ENCODE measurements around the gene PIM2. TPM values are rescaled to one million over a fixed set of nuclear protein-coding genes. Genes with fewer than 3 reads are reported as not detected.

PIM2 gene
- polyA plus RNA-seq, 2 of the 4 experiments (the other 2 are of a cell fraction): 8.2 to 8.8 TPM

DNA sequence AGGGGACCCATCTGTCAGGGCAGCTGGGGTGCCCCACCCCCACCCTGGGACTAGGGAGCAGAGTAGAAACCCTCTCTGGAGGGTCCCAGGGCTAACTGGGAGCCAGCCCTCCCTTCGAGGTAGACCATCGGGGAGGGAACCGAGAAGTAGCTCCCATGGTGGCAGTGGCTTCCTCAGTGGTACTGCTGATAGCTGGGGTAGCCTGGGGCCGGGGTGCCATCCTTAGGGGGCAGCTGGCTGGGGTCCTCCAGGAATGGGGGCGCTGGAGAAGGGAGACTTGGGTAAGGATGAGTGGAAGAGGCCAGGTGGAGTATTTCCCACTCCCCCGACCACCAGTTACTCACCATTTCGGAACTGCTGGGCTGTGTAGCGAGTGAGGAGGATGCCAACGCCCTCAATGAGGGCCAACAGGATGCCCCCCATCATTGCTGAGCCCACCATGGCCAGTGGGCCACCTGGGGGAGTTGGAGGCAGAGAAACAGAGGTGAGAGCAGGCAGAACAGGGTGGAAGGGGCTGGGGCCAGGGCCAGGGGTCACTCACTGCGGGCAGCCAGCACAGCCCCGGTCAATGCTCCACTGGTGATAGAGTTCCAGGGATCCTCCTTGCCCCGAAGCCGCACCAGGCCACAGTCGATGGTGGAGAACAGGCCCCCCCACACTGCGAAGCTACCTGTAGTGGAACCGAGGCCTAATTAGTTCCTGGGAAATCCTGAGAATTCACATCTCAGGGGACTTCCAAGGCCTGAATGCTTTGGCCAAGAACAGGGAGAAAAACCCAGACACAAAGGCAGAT is 25.1 kb downstream of the PIM2 start:
- Histone ChIP-seq H3K4me3 (no peak overlapping the region), H3K27ac (no peak overlapping the region), H3K9me3 (no peaks in the 10 kb centered on the region), H3K4me2 (no peak overlapping the region), H3K4me1 (peaks cover 14% of the 10 kb centered on the region)
- CTCF ChIA-PET: interaction anchor here (0.8 to 3.2 kb wide), 2 partner anchors 19 to 22 kb away, joined by 3 to 14 read pairs; no protein-coding TSS in a partner anchor
- FAIRE-seq (no peak), DNase-seq (ENCODE audit: low read depth in 1 of 2, low spot score in 1 of 2) (no peak), ATAC-seq (no peak)
- WGBS (ENCODE audit: missing lambda C conversion rate): 79% methylated on average over 12 of the region's 16 CpGs
- POLR2A ChIA-PET: no interaction called here
- TF ChIP-seq EP300 (IDR thresholded peaks at IDR 0.05): no peak
- no peak for TF ChIP-seq SREBF2 (IDR thresholded peaks at IDR 0.05)
- no peak for TF ChIP-seq PHF8 (IDR thresholded peaks at IDR 0.05; ENCODE audit: borderline replicate concordance, low read depth)
- no peak for TF ChIP-seq ZC3H11A (IDR thresholded peaks at IDR 0.05)
- TF ChIP-seq RNF2 (IDR thresholded peaks at IDR 0.05; ENCODE audit: borderline replicate concordance, low read depth): no peak
- no peak for TF ChIP-seq RFX5 (IDR thresholded peaks at IDR 0.05)
- no peak for TF ChIP-seq NFE2L2 (conservative IDR thresholded peaks at IDR 0.05; ENCODE audit: low read length)

DNA sequence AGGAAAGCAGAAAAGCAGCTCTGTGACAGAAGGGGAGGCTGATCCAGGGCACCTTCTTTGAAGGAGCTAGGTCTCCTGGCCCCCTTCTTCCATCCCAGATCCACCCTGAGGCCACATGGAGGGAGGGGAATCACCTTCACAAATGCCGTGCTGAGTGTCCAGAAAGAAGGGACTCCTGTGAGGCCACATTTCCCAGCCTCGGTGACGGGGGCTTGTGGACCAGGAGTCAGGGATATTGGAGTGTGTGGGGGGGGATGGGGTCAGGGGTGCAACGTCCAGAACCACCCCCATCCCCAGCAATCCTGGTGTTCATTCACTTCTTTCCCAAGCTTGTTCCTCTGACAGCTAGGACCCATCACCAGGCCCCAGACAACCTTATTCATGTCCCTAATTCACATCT is 25.9 kb downstream of the PIM2 start:
- no peak for FAIRE-seq
- POLR2A ChIA-PET: no interaction called here

More for the DNA sequence above, 25.9 kb downstream of the PIM2 start:
- Histone ChIP-seq H3K4me1 (peaks cover 13% of the 10 kb centered on the region; the same call in 2 of the 3 replicates), H3K4me2 (no peak overlapping the region), H3K9me3 (no peaks in the 10 kb centered on the region), H3K27ac (no peak overlapping the region), H3K4me3 (no peak overlapping the region)
- DNase-seq (ENCODE audit: low read depth in 1 of 2, low spot score in 1 of 2): no peak
- TF ChIP-seq KDM1A (IDR thresholded peaks at IDR 0.05; ENCODE audit: low read depth) (no peak), ZFP36 (IDR thresholded peaks at IDR 0.05; ENCODE audit: borderline replicate concordance, partially characterized antibody) (no peak), HOXB5 (CRISPR knock-in tag; IDR thresholded peaks at IDR 0.05) (no peak), HDAC2 (IDR thresholded peaks at IDR 0.05) (no peak), MAX (IDR thresholded peaks at IDR 0.05) (no peak), JUNB (IDR thresholded peaks at IDR 0.05) (no peak), HEYL (CRISPR knock-in tag; IDR thresholded peaks at IDR 0.05) (no peak), CBX8 (IDR thresholded peaks at IDR 0.05) (no peak), GATA3 (IDR thresholded peaks at IDR 0.05; ENCODE audit: borderline replicate concordance) (no peak), CHD2 (IDR thresholded peaks at IDR 0.05; ENCODE audit: low read length, partially characterized antibody) (no peak), NPAS2 (CRISPR knock-in tag; IDR thresholded peaks at IDR 0.05; ENCODE audit: borderline replicate concordance) (no peak), MAZ (IDR thresholded peaks at IDR 0.05; ENCODE audit: borderline replicate concordance, low read depth, low read length) (no peak), CHD4 (IDR thresholded peaks at IDR 0.05; ENCODE audit: borderline replicate concordance) (no peak)
- TF ChIP-seq, protein P1, sequence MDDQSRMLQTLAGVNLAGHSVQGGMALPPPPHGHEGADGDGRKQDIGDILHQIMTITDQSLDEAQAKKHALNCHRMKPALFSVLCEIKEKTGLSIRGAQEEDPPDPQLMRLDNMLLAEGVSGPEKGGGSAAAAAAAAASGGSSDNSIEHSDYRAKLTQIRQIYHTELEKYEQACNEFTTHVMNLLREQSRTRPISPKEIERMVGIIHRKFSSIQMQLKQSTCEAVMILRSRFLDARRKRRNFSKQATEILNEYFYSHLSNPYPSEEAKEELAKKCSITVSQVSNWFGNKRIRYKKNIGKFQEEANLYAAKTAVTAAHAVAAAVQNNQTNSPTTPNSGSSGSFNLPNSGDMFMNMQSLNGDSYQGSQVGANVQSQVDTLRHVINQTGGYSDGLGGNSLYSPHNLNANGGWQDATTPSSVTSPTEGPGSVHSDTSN (IDR thresholded peaks at IDR 0.05): no peak
- TF ChIP-seq, protein P2, sequence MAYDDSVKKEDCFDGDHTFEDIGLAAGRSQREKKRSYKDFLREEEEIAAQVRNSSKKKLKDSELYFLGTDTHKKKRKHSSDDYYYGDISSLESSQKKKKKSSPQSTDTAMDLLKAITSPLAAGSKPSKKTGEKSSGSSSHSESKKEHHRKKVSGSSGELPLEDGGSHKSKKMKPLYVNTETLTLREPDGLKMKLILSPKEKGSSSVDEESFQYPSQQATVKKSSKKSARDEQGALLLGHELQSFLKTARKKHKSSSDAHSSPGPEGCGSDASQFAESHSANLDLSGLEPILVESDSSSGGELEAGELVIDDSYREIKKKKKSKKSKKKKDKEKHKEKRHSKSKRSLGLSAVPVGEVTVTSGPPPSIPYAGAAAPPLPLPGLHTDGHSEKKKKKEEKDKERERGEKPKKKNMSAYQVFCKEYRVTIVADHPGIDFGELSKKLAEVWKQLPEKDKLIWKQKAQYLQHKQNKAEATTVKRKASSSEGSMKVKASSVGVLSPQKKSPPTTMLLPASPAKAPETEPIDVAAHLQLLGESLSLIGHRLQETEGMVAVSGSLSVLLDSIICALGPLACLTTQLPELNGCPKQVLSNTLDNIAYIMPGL (CRISPR knock-in tag; IDR thresholded peaks at IDR 0.05; ENCODE audit: borderline replicate concordance): no peak
- TF ChIP-seq, protein P3, sequence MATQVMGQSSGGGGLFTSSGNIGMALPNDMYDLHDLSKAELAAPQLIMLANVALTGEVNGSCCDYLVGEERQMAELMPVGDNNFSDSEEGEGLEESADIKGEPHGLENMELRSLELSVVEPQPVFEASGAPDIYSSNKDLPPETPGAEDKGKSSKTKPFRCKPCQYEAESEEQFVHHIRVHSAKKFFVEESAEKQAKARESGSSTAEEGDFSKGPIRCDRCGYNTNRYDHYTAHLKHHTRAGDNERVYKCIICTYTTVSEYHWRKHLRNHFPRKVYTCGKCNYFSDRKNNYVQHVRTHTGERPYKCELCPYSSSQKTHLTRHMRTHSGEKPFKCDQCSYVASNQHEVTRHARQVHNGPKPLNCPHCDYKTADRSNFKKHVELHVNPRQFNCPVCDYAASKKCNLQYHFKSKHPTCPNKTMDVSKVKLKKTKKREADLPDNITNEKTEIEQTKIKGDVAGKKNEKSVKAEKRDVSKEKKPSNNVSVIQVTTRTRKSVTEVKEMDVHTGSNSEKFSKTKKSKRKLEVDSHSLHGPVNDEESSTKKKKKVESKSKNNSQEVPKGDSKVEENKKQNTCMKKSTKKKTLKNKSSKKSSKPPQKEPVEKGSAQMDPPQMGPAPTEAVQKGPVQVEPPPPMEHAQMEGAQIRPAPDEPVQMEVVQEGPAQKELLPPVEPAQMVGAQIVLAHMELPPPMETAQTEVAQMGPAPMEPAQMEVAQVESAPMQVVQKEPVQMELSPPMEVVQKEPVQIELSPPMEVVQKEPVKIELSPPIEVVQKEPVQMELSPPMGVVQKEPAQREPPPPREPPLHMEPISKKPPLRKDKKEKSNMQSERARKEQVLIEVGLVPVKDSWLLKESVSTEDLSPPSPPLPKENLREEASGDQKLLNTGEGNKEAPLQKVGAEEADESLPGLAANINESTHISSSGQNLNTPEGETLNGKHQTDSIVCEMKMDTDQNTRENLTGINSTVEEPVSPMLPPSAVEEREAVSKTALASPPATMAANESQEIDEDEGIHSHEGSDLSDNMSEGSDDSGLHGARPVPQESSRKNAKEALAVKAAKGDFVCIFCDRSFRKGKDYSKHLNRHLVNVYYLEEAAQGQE (IDR thresholded peaks at IDR 0.05): no peak
- CTCF ChIA-PET: interaction anchor here (0.7 to 3.2 kb wide), 5 partner anchors 23 to 261 kb away, joined by 3 to 14 read pairs (median 3); partner anchors contain the start of gene HDAC6
- ATAC-seq: no peak
- WGBS (ENCODE audit: missing lambda C conversion rate): 64% methylated on average over 2 of the region's 4 CpGs

Data from A549 (cell line).